ENCODE data around the gene ZNF701. TPM values are rescaled to one million over a fixed set of nuclear protein-coding genes. Genes with fewer than 3 reads are reported as not detected.
"Not testable (repeated sequence)": the region's sequence is repeated elsewhere in the genome, so short reads cannot be mapped to it uniquely, and the experiment has no call there.

ZNF701 gene
- total RNA-seq, 1 experiment from 2014 or later = 14.7 TPM

DNA sequence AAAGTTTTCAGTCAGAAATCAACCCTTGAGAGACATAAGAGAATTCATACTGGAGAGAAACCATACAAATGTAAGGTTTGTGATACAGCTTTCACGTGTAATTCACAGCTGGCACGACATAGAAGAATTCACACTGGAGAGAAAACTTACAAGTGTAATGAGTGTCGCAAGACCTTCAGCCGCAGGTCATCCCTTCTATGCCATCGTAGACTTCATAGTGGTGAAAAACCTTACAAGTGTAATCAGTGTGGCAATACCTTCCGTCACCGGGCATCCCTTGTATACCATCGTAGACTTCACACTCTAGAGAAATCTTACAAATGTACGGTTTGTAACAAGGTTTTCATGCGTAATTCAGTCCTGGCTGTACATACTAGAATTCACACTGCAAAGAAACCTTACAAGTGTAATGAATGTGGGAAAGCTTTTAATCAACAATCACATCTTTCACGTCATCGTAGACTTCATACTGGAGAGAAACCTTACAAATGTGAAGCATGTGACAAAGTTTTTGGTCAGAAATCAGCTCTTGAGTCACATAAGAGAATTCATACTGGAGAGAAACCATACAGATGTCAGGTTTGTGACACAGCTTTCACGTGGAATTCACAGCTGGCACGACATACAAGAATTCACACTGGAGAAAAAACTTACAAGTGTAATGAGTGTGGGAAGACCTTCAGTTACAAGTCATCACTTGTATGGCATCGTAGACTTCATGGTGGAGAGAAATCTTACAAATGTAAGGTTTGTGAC lies 15.7 kb upstream of the ZNF701 start:
- Histone ChIP-seq H3K4me3 (ENCODE audit: low read depth, low read length, poor library complexity, severe bottlenecking) (no peak overlapping the region), H3K9me3 (ENCODE audit: low read depth, low read length, poor library complexity, severe bottlenecking) (peaks cover 46% of the 10 kb centered on the region), H3K36me3 (ENCODE audit: insufficient read depth, low read length, poor library complexity, severe bottlenecking) (peaks cover 26% of the 10 kb centered on the region), H3K27me3 (replicated peaks; ENCODE audit: insufficient read depth, low read depth, low read length, poor library complexity) (no peaks in the 10 kb centered on the region), H3K4me1 (ENCODE audit: insufficient read depth, low read length, poor library complexity, severe bottlenecking) (no peaks in the 10 kb centered on the region), H3K27ac (ENCODE audit: low read depth, low read length, poor library complexity, severe bottlenecking) (no peak overlapping the region)
- CTCF ChIA-PET = no interaction called here
- POLR2A ChIA-PET (ENCODE audit: low non-redundant PET) = no interaction called here
- intact Hi-C loops (cut with micrococcal nuclease; ENCODE audit: unreplicated experiment) = no loop called here
- TF ChIP-seq, protein P1, sequence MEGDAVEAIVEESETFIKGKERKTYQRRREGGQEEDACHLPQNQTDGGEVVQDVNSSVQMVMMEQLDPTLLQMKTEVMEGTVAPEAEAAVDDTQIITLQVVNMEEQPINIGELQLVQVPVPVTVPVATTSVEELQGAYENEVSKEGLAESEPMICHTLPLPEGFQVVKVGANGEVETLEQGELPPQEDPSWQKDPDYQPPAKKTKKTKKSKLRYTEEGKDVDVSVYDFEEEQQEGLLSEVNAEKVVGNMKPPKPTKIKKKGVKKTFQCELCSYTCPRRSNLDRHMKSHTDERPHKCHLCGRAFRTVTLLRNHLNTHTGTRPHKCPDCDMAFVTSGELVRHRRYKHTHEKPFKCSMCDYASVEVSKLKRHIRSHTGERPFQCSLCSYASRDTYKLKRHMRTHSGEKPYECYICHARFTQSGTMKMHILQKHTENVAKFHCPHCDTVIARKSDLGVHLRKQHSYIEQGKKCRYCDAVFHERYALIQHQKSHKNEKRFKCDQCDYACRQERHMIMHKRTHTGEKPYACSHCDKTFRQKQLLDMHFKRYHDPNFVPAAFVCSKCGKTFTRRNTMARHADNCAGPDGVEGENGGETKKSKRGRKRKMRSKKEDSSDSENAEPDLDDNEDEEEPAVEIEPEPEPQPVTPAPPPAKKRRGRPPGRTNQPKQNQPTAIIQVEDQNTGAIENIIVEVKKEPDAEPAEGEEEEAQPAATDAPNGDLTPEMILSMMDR (conservative IDR thresholded peaks at IDR 0.05; ENCODE audit: low read depth, low read length) = no peak
- no peak for TF ChIP-seq EZH2 (IDR thresholded peaks at IDR 0.05; ENCODE audit: borderline replicate concordance, low read depth, low read length, poor library complexity, severe bottlenecking)
- BruUV-seq (replicated peaks) = no TSS peak
- DNase-seq (ENCODE audit: low spot score) = no peak

DNA sequence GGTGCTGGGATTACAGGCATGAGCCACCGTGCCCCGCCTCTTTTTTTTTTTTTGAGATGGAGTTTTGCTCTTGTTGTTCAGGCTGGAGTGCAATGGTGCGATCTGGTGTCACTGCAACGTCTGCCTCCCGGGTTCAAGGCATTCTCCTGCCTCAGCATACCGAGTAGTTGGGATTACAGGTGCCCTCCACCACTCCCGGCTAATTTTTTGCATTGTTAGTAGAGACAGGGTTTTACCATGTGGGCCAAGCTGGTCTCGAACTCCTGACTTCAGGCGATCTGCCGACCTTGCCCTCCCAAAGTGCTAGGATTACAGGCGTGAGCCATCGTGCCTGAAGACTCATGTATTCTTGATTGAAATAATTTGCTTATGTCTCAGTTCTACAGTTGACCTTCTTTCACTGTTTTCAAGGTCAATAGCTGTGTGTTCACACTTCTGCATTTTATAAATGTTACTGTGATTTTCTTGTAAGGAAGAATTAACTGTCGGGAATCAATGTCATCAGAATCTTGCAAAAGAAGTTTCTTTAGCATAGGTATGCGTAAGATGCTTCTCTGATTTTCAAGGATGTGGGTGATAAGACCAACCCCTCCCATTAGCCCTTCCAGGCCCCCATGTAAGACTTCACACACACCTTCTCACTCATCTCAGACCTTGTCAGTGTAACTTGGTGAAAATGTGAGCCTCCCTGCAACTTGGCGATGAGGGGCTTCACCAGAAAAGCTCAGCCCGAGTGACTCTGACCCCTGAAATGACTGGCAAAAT lies 12.7 kb upstream of the ZNF701 start:
- Histone ChIP-seq H3K27ac (ENCODE audit: low read depth, low read length, poor library complexity, severe bottlenecking) (no peak overlapping the region), H3K9me3 (ENCODE audit: low read depth, low read length, poor library complexity, severe bottlenecking) (peaks cover 54% of the 10 kb centered on the region), H3K36me3 (ENCODE audit: insufficient read depth, low read length, poor library complexity, severe bottlenecking) (peaks cover 26% of the 10 kb centered on the region), H3K4me1 (ENCODE audit: insufficient read depth, low read length, poor library complexity, severe bottlenecking) (no peaks in the 10 kb centered on the region), H3K27me3 (replicated peaks; ENCODE audit: insufficient read depth, low read depth, low read length, poor library complexity) (no peaks in the 10 kb centered on the region), H3K4me3 (ENCODE audit: low read depth, low read length, poor library complexity, severe bottlenecking) (no peak overlapping the region)
- CTCF ChIA-PET = no interaction called here
- TF ChIP-seq, protein P1 (conservative IDR thresholded peaks at IDR 0.05; ENCODE audit: low read depth, low read length) = no peak
- TF ChIP-seq EZH2 (IDR thresholded peaks at IDR 0.05; ENCODE audit: borderline replicate concordance, low read depth, low read length, poor library complexity, severe bottlenecking) = no peak
- POLR2A ChIA-PET (ENCODE audit: low non-redundant PET) = interaction anchor here (0.7 kb wide), 1 partner anchor 261 kb away, joined by 3 read pairs; no protein-coding TSS in a partner anchor
- no TSS peak for BruUV-seq (replicated peaks)
- intact Hi-C loops (cut with micrococcal nuclease; ENCODE audit: unreplicated experiment) = no loop called here
- DNase-seq (ENCODE audit: low spot score) = no peak

DNA sequence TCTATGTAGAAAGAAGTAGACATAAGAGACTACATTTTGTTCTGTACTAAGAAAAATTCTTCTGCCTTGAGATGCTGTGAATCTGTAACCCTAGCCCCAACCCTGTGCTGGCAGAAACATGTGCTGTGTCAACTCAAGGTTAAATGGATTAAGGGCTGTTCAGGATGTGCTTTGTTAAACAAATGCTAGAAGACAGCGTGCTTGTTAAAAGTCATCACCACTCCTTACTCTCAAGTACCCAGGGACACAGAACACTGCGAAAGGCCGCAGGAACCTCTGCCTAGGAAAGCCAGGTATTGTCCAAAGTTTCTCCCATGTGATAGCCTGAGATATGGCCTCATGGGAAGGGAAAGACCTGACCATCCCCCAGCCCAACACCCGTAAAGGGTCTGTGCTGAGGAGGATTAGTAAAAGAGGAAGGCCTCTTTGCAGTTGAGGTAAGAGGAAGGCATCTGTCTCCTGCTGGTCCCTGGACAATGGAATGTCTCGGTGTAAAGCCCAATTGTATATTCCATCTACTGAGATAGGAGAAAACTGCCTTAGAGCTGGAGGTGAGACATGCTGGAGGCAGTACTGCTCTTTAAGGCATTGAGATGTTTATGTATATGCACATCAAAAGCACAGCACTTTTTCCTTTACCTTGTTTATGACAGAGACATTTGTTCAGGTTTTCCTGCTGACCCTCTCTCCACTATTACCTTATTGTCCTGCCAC lies 11.2 kb upstream of the ZNF701 start:
- CTCF ChIA-PET; POLR2A ChIA-PET (ENCODE audit: low non-redundant PET): not testable (repeated sequence)
- H3K36me3 ChIP-seq (ENCODE audit: insufficient read depth, low read length, poor library complexity, severe bottlenecking) = peaks cover 13% of the 10 kb centered on the region

DNA sequence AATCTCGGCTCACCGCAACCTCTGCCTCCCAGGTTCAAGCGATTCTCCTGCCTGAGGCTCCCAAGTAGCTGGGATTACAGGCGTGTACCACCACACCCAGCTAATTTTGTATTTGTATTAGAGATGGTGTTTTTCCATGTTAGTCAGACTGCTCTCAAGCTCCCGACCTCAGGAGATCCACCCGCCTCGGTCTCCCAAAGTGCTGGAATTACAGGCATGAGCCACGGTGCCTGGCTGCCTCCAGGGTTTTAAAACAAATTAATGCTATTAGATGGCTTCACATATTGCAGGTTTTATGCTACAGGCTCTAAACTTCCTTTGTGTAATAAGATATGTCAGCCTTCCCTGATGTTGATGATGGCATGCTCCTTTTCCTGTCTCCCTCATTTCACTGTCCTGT lies 8.5 kb upstream of the ZNF701 start:
- CTCF ChIA-PET; H3K27me3 ChIP-seq (replicated peaks; ENCODE audit: insufficient read depth, low read depth, low read length, poor library complexity); H3K27ac ChIP-seq (ENCODE audit: low read depth, low read length, poor library complexity, severe bottlenecking); DNase-seq (ENCODE audit: low spot score); BruUV-seq (replicated peaks); intact Hi-C loops (cut with micrococcal nuclease; ENCODE audit: unreplicated experiment); H3K4me3 ChIP-seq (ENCODE audit: low read depth, low read length, poor library complexity, severe bottlenecking); H3K4me1 ChIP-seq (ENCODE audit: insufficient read depth, low read length, poor library complexity, severe bottlenecking); POLR2A ChIA-PET (ENCODE audit: low non-redundant PET); H3K36me3 ChIP-seq (ENCODE audit: insufficient read depth, low read length, poor library complexity, severe bottlenecking): not testable (repeated sequence)
- H3K9me3 ChIP-seq (ENCODE audit: low read depth, low read length, poor library complexity, severe bottlenecking) = peaks cover 42% of the 10 kb centered on the region

More for the DNA sequence above, 11.2 kb upstream of the ZNF701 start:
- H3K27ac ChIP-seq (ENCODE audit: low read depth, low read length, poor library complexity, severe bottlenecking); DNase-seq (ENCODE audit: low spot score); BruUV-seq (replicated peaks); H3K4me1 ChIP-seq (ENCODE audit: insufficient read depth, low read length, poor library complexity, severe bottlenecking); intact Hi-C loops (cut with micrococcal nuclease; ENCODE audit: unreplicated experiment); H3K4me3 ChIP-seq (ENCODE audit: low read depth, low read length, poor library complexity, severe bottlenecking); H3K27me3 ChIP-seq (replicated peaks; ENCODE audit: insufficient read depth, low read depth, low read length, poor library complexity): not testable (repeated sequence)
- peaks cover 52% of the 10 kb centered on the region for H3K9me3 ChIP-seq (ENCODE audit: low read depth, low read length, poor library complexity, severe bottlenecking)

Measured in A673 (cell line).